ENCODE results near the gene ANXA5. TPM values are rescaled to one million over a fixed set of nuclear protein-coding genes. Genes with fewer than 3 reads are reported as not detected.

The ANXA5 gene
- total RNA-seq, 1 donor from 2014 or later = 682 TPM

DNA sequence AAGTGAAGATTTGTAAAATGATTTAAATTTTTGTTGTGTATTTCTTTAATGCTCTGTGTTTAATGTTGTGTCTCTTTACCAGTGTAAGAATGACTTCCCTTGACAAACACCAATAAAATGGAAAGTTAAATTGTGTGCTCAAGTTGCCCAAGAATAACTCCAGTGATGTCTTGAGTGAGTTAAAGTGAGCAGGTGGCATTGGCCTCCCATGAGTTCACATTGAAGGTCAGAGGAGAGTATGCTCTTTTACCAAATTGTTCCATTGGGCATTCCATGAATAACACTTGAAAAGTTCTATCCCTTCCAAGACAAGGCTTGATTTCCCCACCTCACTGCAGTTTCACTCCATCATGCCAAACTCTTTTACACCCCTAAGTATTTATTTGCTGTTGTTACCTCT, 4.5 kb downstream of the ANXA5 start:
- no peak for TF ChIP-seq EZH2 (IDR thresholded peaks at IDR 0.05; ENCODE audit: insufficient read depth, low read length)
- TF ChIP-seq, protein P1, sequence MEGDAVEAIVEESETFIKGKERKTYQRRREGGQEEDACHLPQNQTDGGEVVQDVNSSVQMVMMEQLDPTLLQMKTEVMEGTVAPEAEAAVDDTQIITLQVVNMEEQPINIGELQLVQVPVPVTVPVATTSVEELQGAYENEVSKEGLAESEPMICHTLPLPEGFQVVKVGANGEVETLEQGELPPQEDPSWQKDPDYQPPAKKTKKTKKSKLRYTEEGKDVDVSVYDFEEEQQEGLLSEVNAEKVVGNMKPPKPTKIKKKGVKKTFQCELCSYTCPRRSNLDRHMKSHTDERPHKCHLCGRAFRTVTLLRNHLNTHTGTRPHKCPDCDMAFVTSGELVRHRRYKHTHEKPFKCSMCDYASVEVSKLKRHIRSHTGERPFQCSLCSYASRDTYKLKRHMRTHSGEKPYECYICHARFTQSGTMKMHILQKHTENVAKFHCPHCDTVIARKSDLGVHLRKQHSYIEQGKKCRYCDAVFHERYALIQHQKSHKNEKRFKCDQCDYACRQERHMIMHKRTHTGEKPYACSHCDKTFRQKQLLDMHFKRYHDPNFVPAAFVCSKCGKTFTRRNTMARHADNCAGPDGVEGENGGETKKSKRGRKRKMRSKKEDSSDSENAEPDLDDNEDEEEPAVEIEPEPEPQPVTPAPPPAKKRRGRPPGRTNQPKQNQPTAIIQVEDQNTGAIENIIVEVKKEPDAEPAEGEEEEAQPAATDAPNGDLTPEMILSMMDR (IDR thresholded peaks at IDR 0.05; ENCODE audit: insufficient read depth, low read depth, low read length) = no peak
- H3K27ac ChIP-seq (ENCODE audit: low read depth, low read length) = peak overlapping the region; percentile 98
- peaks cover 29% of the 10 kb centered on the region for H3K4me1 Mint-ChIP-seq (ENCODE audit: low read depth, unreplicated experiment)
- no peak overlapping the region for H3K27ac Mint-ChIP-seq (ENCODE audit: unreplicated experiment)
- no peak overlapping the region for H3K4me3 Mint-ChIP-seq (ENCODE audit: unreplicated experiment)
- H3K4me2 ChIP-seq (ENCODE audit: low read length) = peak overlapping the region; percentile 85
- no peaks in the 10 kb centered on the region for H3K9me3 ChIP-seq (ENCODE audit: insufficient read depth, low read depth, low read length)
- H3K79me2 ChIP-seq (ENCODE audit: insufficient read depth, low read length) = peaks cover 85% of the 10 kb centered on the region
- DNase-seq (ENCODE audit: low read depth) (no peak), FAIRE-seq (peak; percentile 52)
- peaks cover 42% of the 10 kb centered on the region for H3K4me1 ChIP-seq (ENCODE audit: insufficient read depth, low read length)
- H3K4me3 ChIP-seq (ENCODE audit: insufficient read depth, low read depth, low read length) = peak overlapping the region; percentile 18
- H4K20me1 ChIP-seq (ENCODE audit: insufficient read depth, low read length) = peaks cover 67% of the 10 kb centered on the region
- H3K27me3 ChIP-seq (ENCODE audit: insufficient read depth, low read length) = no peaks in the 10 kb centered on the region
- H3K9me3 Mint-ChIP-seq (ENCODE audit: unreplicated experiment) = no peaks in the 10 kb centered on the region
- H3K36me3 Mint-ChIP-seq (ENCODE audit: low read depth, unreplicated experiment) = peaks cover 22% of the 10 kb centered on the region
- H3K9ac ChIP-seq (ENCODE audit: low read length) = peak overlapping the region; percentile 89
- H2AFZ ChIP-seq (ENCODE audit: low read depth, low read length) = no peak overlapping the region
- peaks cover 27% of the 10 kb centered on the region for H3K36me3 ChIP-seq (ENCODE audit: insufficient read depth, low read length)
- H3K27me3 Mint-ChIP-seq (ENCODE audit: low read depth, unreplicated experiment) = no peaks in the 10 kb centered on the region

- H3K27ac Mint-ChIP-seq (ENCODE audit: unreplicated experiment) = no peak overlapping the region
- H4K20me1 ChIP-seq (ENCODE audit: insufficient read depth, low read length) = peaks cover 77% of the 10 kb centered on the region
- H3K4me3 Mint-ChIP-seq (ENCODE audit: unreplicated experiment) = no peak overlapping the region
- no peaks in the 10 kb centered on the region for H3K27me3 ChIP-seq (ENCODE audit: insufficient read depth, low read length)
- H3K4me2 ChIP-seq (ENCODE audit: low read length) = peak overlapping the region; percentile 85
- H3K4me1 Mint-ChIP-seq (ENCODE audit: low read depth, unreplicated experiment) = peaks cover 35% of the 10 kb centered on the region
- TF ChIP-seq EZH2 (IDR thresholded peaks at IDR 0.05; ENCODE audit: insufficient read depth, low read length) = no peak
- TF ChIP-seq, protein P1 (IDR thresholded peaks at IDR 0.05; ENCODE audit: insufficient read depth, low read depth, low read length) = no peak
- no peak overlapping the region for H2AFZ ChIP-seq (ENCODE audit: low read depth, low read length)
- H3K79me2 ChIP-seq (ENCODE audit: insufficient read depth, low read length) = peaks cover 87% of the 10 kb centered on the region
- H3K9me3 Mint-ChIP-seq (ENCODE audit: unreplicated experiment) = no peaks in the 10 kb centered on the region
- peaks cover 19% of the 10 kb centered on the region for H3K36me3 Mint-ChIP-seq (ENCODE audit: low read depth, unreplicated experiment)
- FAIRE-seq (no peak), DNase-seq (ENCODE audit: low read depth) (peak; percentile 83)
- peak overlapping the region; percentile 89 for H3K9ac ChIP-seq (ENCODE audit: low read length)
- no peaks in the 10 kb centered on the region for H3K27me3 Mint-ChIP-seq (ENCODE audit: low read depth, unreplicated experiment)
- peak overlapping the region; percentile 98 for H3K27ac ChIP-seq (ENCODE audit: low read depth, low read length)
- H3K9me3 ChIP-seq (ENCODE audit: insufficient read depth, low read depth, low read length) = no peaks in the 10 kb centered on the region
- H3K4me1 ChIP-seq (ENCODE audit: insufficient read depth, low read length) = peaks cover 50% of the 10 kb centered on the region
- H3K36me3 ChIP-seq (ENCODE audit: insufficient read depth, low read length) = peaks cover 44% of the 10 kb centered on the region
- H3K4me3 ChIP-seq (ENCODE audit: insufficient read depth, low read depth, low read length) = peak overlapping the region; percentile 49
Measured at GRCh38 chr4:121690001-121690400, 6.8 kb downstream of the ANXA5 start.

GRCh38 chr4:121688701-121689100, 8.1 kb downstream of the ANXA5 start:
- H3K9me3 ChIP-seq (ENCODE audit: insufficient read depth, low read depth, low read length) = no peaks in the 10 kb centered on the region
- H3K4me2 ChIP-seq (ENCODE audit: low read length) = peak overlapping the region; percentile 9
- Mint-ChIP-seq H3K4me3 (ENCODE audit: unreplicated experiment) (no peak overlapping the region), H3K27ac (ENCODE audit: unreplicated experiment) (no peak overlapping the region), H3K36me3 (ENCODE audit: low read depth, unreplicated experiment) (peaks cover 19% of the 10 kb centered on the region), H3K9me3 (ENCODE audit: unreplicated experiment) (no peaks in the 10 kb centered on the region), H3K4me1 (ENCODE audit: low read depth, unreplicated experiment) (peaks cover 31% of the 10 kb centered on the region), H3K27me3 (ENCODE audit: low read depth, unreplicated experiment) (no peaks in the 10 kb centered on the region)
- H4K20me1 ChIP-seq (ENCODE audit: insufficient read depth, low read length) = peaks cover 75% of the 10 kb centered on the region
- H3K4me3 ChIP-seq (ENCODE audit: insufficient read depth, low read depth, low read length) = no peak overlapping the region
- H2AFZ ChIP-seq (ENCODE audit: low read depth, low read length) = no peak overlapping the region
- peaks cover 49% of the 10 kb centered on the region for H3K4me1 ChIP-seq (ENCODE audit: insufficient read depth, low read length)
- no peak overlapping the region for H3K9ac ChIP-seq (ENCODE audit: low read length)
- FAIRE-seq = no peak
- H3K79me2 ChIP-seq (ENCODE audit: insufficient read depth, low read length) = peaks cover 87% of the 10 kb centered on the region
- no peak for DNase-seq (ENCODE audit: low read depth)
- no peak for TF ChIP-seq EZH2 (IDR thresholded peaks at IDR 0.05; ENCODE audit: insufficient read depth, low read length)
- TF ChIP-seq, protein P1 (IDR thresholded peaks at IDR 0.05; ENCODE audit: insufficient read depth, low read depth, low read length) = no peak
- no peaks in the 10 kb centered on the region for H3K27me3 ChIP-seq (ENCODE audit: insufficient read depth, low read length)
- H3K27ac ChIP-seq (ENCODE audit: low read depth, low read length) = no peak overlapping the region
- peaks cover 51% of the 10 kb centered on the region for H3K36me3 ChIP-seq (ENCODE audit: insufficient read depth, low read length)
